ENCODE measurements around the gene ZNF205. TPM values are rescaled to one million over a fixed set of nuclear protein-coding genes. Genes with fewer than 3 reads are reported as not detected.

The ZNF205 gene
- total RNA-seq, 2 experiments from 2014 or later = 0.23 TPM; not detected in 1

GRCh38 chr16:3119286-3119685 is 6.9 kb downstream of the ZNF205 start:
- ChIA-PET CTCF (interaction anchor here (0.5 to 2.1 kb wide), 4 partner anchors 10 to 92 kb away, joined by 3 to 12 read pairs (median 4); partner anchors contain the start of gene ZNF213), POLR2A (no interaction called here)

GRCh38 chr16:3119701-3120408 is 7.5 kb downstream of the ZNF205 start:
- CTCF ChIA-PET = interaction anchor here (0.5 to 2.1 kb wide), 6 partner anchors 10 to 92 kb away, joined by 3 to 12 read pairs (median 3); partner anchors contain the start of gene ZNF213
- POLR2A ChIA-PET = no interaction called here

GRCh38 chr16:3120435-3120834 is 8.0 kb downstream of the ZNF205 start:
- ChIA-PET CTCF (interaction anchor here (0.8 to 2.1 kb wide), 5 partner anchors 9 to 93 kb away, joined by 3 to 12 read pairs (median 3); partner anchors contain the start of gene ZNF213), POLR2A (no interaction called here)

- CTCF ChIA-PET = interaction anchor here (0.7 to 1.4 kb wide), 7 partner anchors 11 to 90 kb away, joined by 3 to 4 read pairs (median 3); no protein-coding TSS in a partner anchor
- POLR2A ChIA-PET = no interaction called here
Observed at GRCh38 chr16:3121851-3122467, 9.6 kb downstream of the ZNF205 start.

- ChIA-PET POLR2A (interaction anchor here (0.5 kb wide), 1 partner anchor 20 kb away, joined by 3 read pairs; no protein-coding TSS in a partner anchor), CTCF (interaction anchor here (0.7 to 1.4 kb wide), 2 partner anchors 10 to 91 kb away, joined by 3 read pairs; no protein-coding TSS in a partner anchor)
Observed at GRCh38 chr16:3122926-3123570, 10.7 kb downstream of the ZNF205 start.

- ChIA-PET POLR2A (interaction anchor here (0.6 to 1.4 kb wide), 3 partner anchors 11 to 59 kb away, joined by 3 to 4 read pairs (median 3); partner anchors contain the start of genes IL32 and ZNF213), CTCF (interaction anchor here (0.8 to 11.8 kb wide), 9 partner anchors 9 to 190 kb away, joined by 3 to 121 read pairs (median 4); partner anchors contain the start of genes IL32, ZNF213 and ZSCAN10)
Observed at GRCh38 chr16:3123986-3124886, 11.8 kb downstream of the ZNF205 start.

- CTCF ChIA-PET = interaction anchor here (1.0 to 11.8 kb wide), 11 partner anchors 10 to 104 kb away, joined by 3 to 121 read pairs (median 10); partner anchors contain the start of genes HCFC1R1, IL32, THOC6 and ZSCAN10
- POLR2A ChIA-PET = no interaction called here
Observed at GRCh38 chr16:3127745-3128144, 15.4 kb downstream of the ZNF205 start.

GRCh38 chr16:3129137-3130131 is 17.0 kb downstream of the ZNF205 start:
- CTCF ChIA-PET = interaction anchor here (0.6 to 11.8 kb wide), 40 partner anchors 10 to 110 kb away, joined by 3 to 121 read pairs (median 6); partner anchors contain the start of genes HCFC1R1, IL32, THOC6 and ZNF205
- POLR2A ChIA-PET = interaction anchor here (0.6 to 2.1 kb wide), 8 partner anchors 63 to 1465 kb away, joined by 3 to 9 read pairs (median 4); partner anchors contain the start of genes IL32 and TNFRSF12A

GRCh38 chr16:3131755-3132377 is 19.5 kb downstream of the ZNF205 start:
- CTCF ChIA-PET = interaction anchor here (0.8 to 11.8 kb wide), 13 partner anchors 16 to 73 kb away, joined by 3 to 121 read pairs (median 4); partner anchors contain the start of gene ZSCAN10
- POLR2A ChIA-PET = interaction anchor here (0.6 kb wide), 1 partner anchor 57 kb away, joined by 4 read pairs; no protein-coding TSS in a partner anchor

GRCh38 chr16:3133844-3134243 is 21.5 kb downstream of the ZNF205 start:
- ChIA-PET POLR2A (interaction anchor here (0.6 to 2.8 kb wide), 9 partner anchors 11 to 106 kb away, joined by 3 to 21 read pairs (median 6); partner anchors contain the start of gene IL32), CTCF (interaction anchor here (1.2 to 11.8 kb wide), 11 partner anchors 9 to 106 kb away, joined by 3 to 121 read pairs (median 8); partner anchors contain the start of gene ZSCAN10)

GRCh38 chr16:3134338-3135125 is 22.1 kb downstream of the ZNF205 start, which contains the start of gene ZNF213:
ZNF213 (plus strand) TSS chr16:3135029; CDS start chr16:3137281, 2,252 bp downstream.
- CTCF ChIA-PET = interaction anchor here (1.1 to 11.8 kb wide), 12 partner anchors 10 to 107 kb away, joined by 3 to 121 read pairs (median 7); partner anchors contain the start of gene ZSCAN10

GRCh38 chr16:3135126-3135715 is 22.8 kb downstream of the ZNF205 start:
- CTCF ChIA-PET = interaction anchor here (1.0 to 11.8 kb wide), 10 partner anchors 10 to 107 kb away, joined by 3 to 121 read pairs (median 8); partner anchors contain the start of gene ZSCAN10
- POLR2A ChIA-PET = interaction anchor here (0.5 to 2.8 kb wide), 16 partner anchors 10 to 602 kb away, joined by 3 to 21 read pairs (median 4); partner anchors contain the start of gene IL32

More at GRCh38 chr16:3134338-3135125, 22.1 kb downstream of the ZNF205 start, which contains the start of gene ZNF213:
- POLR2A ChIA-PET = interaction anchor here (0.5 to 2.8 kb wide), 17 partner anchors 10 to 349 kb away, joined by 3 to 21 read pairs (median 4); partner anchors contain the start of gene IL32

GRCh38 chr16:3137267-3137666 is 24.9 kb downstream of the ZNF205 start:
- CTCF ChIA-PET = interaction anchor here (1.2 to 1.3 kb wide), 2 partner anchors 10 to 12 kb away, joined by 3 read pairs; no protein-coding TSS in a partner anchor
- POLR2A ChIA-PET = no interaction called here

- ChIA-PET POLR2A (no interaction called here), CTCF (interaction anchor here (1.3 kb wide), 1 partner anchor 9 kb away, joined by 3 read pairs; no protein-coding TSS in a partner anchor)
Observed at GRCh38 chr16:3138342-3138741, 26.0 kb downstream of the ZNF205 start.

Measured in activated CD8-positive, alpha-beta memory T cell treated with anti-CD3 and anti-CD28 coated beads for 36 hours (primary cell).